SK-N-MC (cell line): Measurements from ENCODE around the gene RSRP1.

Experiments used
- DNase-seq: peaks from one replicate; pipeline ENCODE4 v3.0.0-alpha.2; 2011; ENCODE audit warnings: low read depth, low spot score
- H3K27ac ChIP-seq: fragments of 200-600 bp; sonication (generic); 2 replicates; pipeline ENCODE4 v1.5.1; 2016; ENCODE audit warnings: mixed run types
- H3K36me3 ChIP-seq: fragments of 200-600 bp; sonication (generic); 2 replicates; pipeline ENCODE4 v1.6.1; 2017; ENCODE audit warnings: antibody characterized with exemption, low read length, mixed read lengths; ENCODE audit not compliant: insufficient read depth
- H3K4me3 ChIP-seq: fragments of 200-600 bp; sonication (generic); 2 replicates; pipeline ENCODE4 v1.5.1; 2016
- H3K9ac ChIP-seq: fragments of 200-600 bp; sonication (generic); 2 replicates; pipeline ENCODE4 v1.8.0; 2017; ENCODE audit warnings: mixed run types, mixed read lengths; ENCODE audit not compliant: insufficient read length
- H3K9me3 ChIP-seq: fragments of 200-600 bp; sonication (generic); 2 replicates; pipeline ENCODE4 v1.6.1; 2017; ENCODE audit warnings: low read depth, mild to moderate bottlenecking, antibody characterized with exemption, low read length, moderate library complexity, mixed read lengths
- EZH2 ChIP-seq: fragments of 200-600 bp; sonication (generic); IDR thresholded peaks from one replicate; pipeline ENCODE4 v1.6.1; 2017; ENCODE audit warnings: antibody characterized with exemption
- FOXP2 ChIP-seq: optimal IDR thresholded peaks from 2 replicates; pipeline ENCODE3; 2011; ENCODE audit warnings: mild to moderate bottlenecking, moderate library complexity; ENCODE audit not compliant: insufficient read depth; ENCODE audit errors: extremely low read length, control extremely low read depth
- POLR2AphosphoS5 ChIP-seq: IDR thresholded peaks from 2 replicates; pipeline ENCODE4 v1.6.1; 2012; ENCODE audit warnings: mild to moderate bottlenecking, low read depth, low read length, borderline replicate concordance

RSRP1 gene

GRCh38 chr1:25219661-25220251, 27.5 kb downstream of the RSRP1 start:
- H3K36me3 ChIP-seq: peaks cover 36% of the 10 kb centered on the region
- no peak for DNase-seq
- H3K9me3 ChIP-seq: no peaks in the 10 kb centered on the region
- TF ChIP-seq POLR2AphosphoS5 (no peak), FOXP2 (no peak), EZH2 (no peak)
- no peak overlapping the region for H3K9ac ChIP-seq
- H3K4me3 ChIP-seq: no peak overlapping the region
- 0 out of 2 replicates have a peak overlapping the region, but pooled peaks have one; percentile 45 for H3K27ac ChIP-seq

- Histone ChIP-seq H3K9ac (no peak overlapping the region), H3K36me3 (peaks cover 22% of the 10 kb centered on the region; the same call in 1 of the 2 replicates), H3K4me3 (no peak overlapping the region), H3K9me3 (no peaks in the 10 kb centered on the region), H3K27ac (peak overlapping the region; percentile 45)
- no peak for DNase-seq
- TF ChIP-seq POLR2AphosphoS5 (no peak), EZH2 (no peak), FOXP2 (no peak)
These were observed 29.5 kb downstream of the RSRP1 start for GRCh38 chr1:25217598-25218232.

DNA sequence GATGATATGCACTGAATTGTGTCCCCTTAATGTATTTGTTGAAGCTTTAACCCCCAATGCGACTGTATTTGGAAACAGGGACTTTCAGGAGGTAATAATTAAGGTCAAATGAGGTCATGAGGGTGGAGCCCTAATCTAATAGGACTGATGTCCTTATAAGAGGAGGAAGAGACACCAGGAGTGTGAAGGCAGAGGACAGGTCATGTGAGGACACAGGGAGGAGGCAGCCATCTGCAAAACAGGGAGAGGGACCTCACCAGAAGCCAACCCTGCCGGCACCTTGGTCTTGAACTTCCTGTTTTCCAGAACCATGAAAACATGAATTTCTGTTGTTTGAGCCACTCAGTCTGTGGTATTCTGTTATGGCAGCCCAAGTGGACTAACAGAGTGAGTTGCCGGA, 30.2 kb downstream of the RSRP1 start:
- peaks cover 18% of the 10 kb centered on the region; the same call in 1 of the 2 replicates for H3K36me3 ChIP-seq
- 0 out of 2 replicates have a peak overlapping the region, but pooled peaks have one; percentile 9 for H3K27ac ChIP-seq
- no peak for DNase-seq
- H3K4me3 ChIP-seq: no peak overlapping the region
- no peaks in the 10 kb centered on the region for H3K9me3 ChIP-seq
- no peak overlapping the region for H3K9ac ChIP-seq
- TF ChIP-seq FOXP2: no peak
- no peak for TF ChIP-seq POLR2AphosphoS5
- TF ChIP-seq EZH2: no peak

DNA sequence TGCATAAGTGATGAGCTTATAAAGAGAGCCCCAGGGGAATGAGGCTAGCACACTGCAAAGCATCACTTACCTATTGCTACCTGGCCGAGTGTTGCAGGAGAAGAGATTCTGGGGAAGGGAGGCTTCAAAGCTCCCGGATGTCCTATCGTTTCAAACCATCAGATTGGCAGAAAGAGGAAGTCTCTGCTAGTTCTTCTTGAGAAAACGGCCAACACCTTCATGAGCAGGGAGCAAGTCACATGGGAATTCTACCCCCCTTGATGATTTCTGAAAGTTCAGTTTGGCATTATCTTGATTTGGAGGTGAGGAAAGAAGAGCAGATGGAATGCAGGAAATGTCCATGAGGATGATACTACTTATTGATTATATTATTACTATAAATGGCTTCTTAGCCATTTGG, 31.1 kb downstream of the RSRP1 start:
- no peak for TF ChIP-seq EZH2
- no peak for TF ChIP-seq FOXP2
- no peak for TF ChIP-seq POLR2AphosphoS5
- H3K27ac ChIP-seq: no peak overlapping the region
- no peak overlapping the region for H3K9ac ChIP-seq
- no peaks in the 10 kb centered on the region for H3K9me3 ChIP-seq
- no peak overlapping the region for H3K4me3 ChIP-seq
- DNase-seq: no peak
- H3K36me3 ChIP-seq: peaks cover 9% of the 10 kb centered on the region; the same call in 1 of the 2 replicates

- Histone ChIP-seq H3K9ac (no peak overlapping the region), H3K36me3 (no peaks in the 10 kb centered on the region), H3K4me3 (no peak overlapping the region), H3K9me3 (no peaks in the 10 kb centered on the region), H3K27ac (peak overlapping the region; percentile 70; the same call in 1 of the 2 replicates)
- no peak for DNase-seq
- TF ChIP-seq FOXP2 (no peak), POLR2AphosphoS5 (no peak), EZH2 (no peak)
These were observed 34.5 kb downstream of the RSRP1 start for GRCh38 chr1:25212725-25213124.

DNA sequence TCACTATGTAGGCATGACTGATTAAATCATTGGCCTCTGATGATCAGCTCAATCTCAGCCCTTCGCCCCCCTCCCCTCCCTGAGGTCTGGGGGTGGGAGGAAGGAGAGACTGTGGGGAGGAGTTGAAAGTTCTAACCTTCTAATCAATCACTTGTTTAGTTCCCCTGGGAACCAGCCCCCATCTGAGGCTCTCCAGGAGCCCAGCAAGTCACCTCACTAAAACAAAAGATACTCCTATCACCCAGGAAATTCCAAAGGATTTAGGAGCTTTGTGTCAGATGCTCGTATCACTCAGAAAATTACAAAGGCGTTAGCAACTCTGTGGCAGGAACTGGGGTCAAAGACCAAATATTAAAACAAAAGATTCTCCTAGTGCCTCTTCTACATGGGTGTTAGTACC, 36.5 kb downstream of the RSRP1 start:
- DNase-seq: no peak
- Histone ChIP-seq H3K9me3 (no peaks in the 10 kb centered on the region), H3K27ac (no peak overlapping the region), H3K36me3 (no peaks in the 10 kb centered on the region), H3K9ac (no peak overlapping the region), H3K4me3 (no peak overlapping the region)
- TF ChIP-seq FOXP2 (no peak), EZH2 (no peak)

GRCh38 chr1:25209516-25209915, 37.7 kb downstream of the RSRP1 start:
- no peak overlapping the region for H3K9ac ChIP-seq
- no peak for DNase-seq
- H3K9me3 ChIP-seq: no peaks in the 10 kb centered on the region
- no peak overlapping the region for H3K4me3 ChIP-seq
- no peak overlapping the region for H3K27ac ChIP-seq
- TF ChIP-seq FOXP2: no peak
- no peak for TF ChIP-seq EZH2
- TF ChIP-seq POLR2AphosphoS5: no peak
- H3K36me3 ChIP-seq: no peaks in the 10 kb centered on the region

DNA sequence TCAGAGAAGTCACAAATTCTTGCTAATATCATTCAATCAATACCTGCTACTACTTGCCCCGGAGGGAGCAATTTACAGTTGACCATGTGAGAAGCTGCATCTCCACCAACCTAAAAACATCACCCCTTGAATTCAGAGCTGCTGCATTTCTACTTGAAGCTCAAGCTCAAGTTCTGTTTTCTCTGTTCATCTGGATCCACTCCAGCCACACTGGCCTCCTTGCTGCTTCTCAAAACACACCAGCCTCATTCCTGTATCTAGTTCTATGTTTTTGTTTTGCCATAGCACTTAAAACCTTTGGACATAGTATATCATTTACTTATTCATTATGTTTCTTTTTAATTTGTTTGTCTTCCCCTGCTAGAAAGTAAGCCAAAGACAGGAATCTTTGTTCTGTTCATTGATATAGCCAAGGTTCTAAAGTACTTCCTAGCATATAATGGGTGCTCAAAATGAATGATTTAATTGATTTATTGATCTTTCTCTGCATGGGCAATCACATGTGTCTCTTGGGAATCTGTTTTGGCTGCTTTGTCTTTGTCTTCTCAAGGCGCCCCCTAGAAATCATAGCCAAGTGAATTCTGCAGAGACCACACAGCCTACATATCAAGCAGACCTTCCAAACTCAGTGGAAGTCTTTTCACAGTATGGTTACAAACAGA, 38.6 kb downstream of the RSRP1 start:
- peak overlapping the region; percentile 6 for H3K9ac ChIP-seq
- H3K9me3 ChIP-seq: no peaks in the 10 kb centered on the region
- TF ChIP-seq EZH2 (no peak), FOXP2 (no peak), POLR2AphosphoS5 (no peak)
- DNase-seq: no peak
- H3K27ac ChIP-seq: peak overlapping the region; percentile 67; the same call in 1 of the 2 replicates
- H3K4me3 ChIP-seq: no peak overlapping the region
- no peaks in the 10 kb centered on the region for H3K36me3 ChIP-seq
